Endometrial microvascular endothelial cells (primary cell): ENCODE data around the gene METTL13. TPM values are rescaled to one million over a fixed set of nuclear protein-coding genes. Genes with fewer than 3 reads are reported as not detected.

Source experiments
- in situ Hi-C: cut with HindIII; loops from 2 replicates; pipeline ENCODE4 v1.10.0; 2017; ENCODE audit warnings: low sequenced_read_pairs, low pct_unique_long_range_greater_than_20kb; ENCODE audit errors: inconsistent ontology term
- total RNA-seq: library from RNA; depleted of rRNA; stranded (reverse); fragments of >200 nt; gene quantifications from one replicate; pipeline ENCODE4 v1.2.3, GENCODE V29; 2015; ENCODE audit errors: inconsistent ontology term

Gene METTL13
- 33.1 TPM for total RNA-seq

GRCh38 chr1:171781176-171781875 is at the start of gene METTL13:
Gene METTL13 (plus strand): TSS chr1:171781660. CDS start chr1:171781968, 308 bp downstream.
- in situ Hi-C loops = no loop called here

DNA sequence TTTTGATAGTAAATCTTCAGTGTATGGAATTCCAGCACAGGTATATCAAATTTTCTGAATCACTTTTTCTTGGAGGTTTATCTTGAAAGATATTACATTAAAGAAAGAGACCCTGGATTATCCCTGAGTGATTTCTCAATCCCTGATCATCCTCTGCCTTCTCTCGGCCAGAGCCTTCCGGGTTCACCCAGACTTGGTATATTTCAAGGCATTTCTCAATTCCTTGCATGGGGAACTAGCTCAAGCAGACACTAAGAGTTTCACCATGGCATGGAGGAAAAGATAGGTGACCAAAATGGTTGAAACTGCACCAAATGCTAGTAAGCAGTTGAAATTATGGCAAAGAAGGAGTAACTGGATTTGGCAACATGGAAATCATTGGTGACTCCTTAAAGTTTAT is 45.3 kb upstream of the METTL13 start:
- in situ Hi-C loops = no loop called here

DNA sequence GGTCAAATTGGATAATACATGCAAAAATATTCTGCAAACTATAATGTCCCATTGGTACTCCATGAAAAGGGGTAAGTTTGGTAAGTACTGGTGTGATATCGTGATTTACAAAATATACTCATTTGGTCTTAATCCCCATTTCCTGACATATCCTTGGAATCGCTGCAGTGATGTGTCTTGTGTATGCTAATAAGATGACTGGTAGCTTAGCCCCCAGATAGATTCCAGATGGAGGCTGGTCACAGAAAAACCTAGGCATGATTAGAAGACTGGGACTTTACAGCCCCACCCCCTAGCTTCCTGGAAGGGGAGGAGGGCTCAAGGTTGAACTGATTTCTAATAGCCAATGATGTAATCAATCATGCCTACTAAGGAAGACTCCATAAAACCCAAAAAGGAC is 42.5 kb upstream of the METTL13 start:
- in situ Hi-C loops = no loop called here

DNA sequence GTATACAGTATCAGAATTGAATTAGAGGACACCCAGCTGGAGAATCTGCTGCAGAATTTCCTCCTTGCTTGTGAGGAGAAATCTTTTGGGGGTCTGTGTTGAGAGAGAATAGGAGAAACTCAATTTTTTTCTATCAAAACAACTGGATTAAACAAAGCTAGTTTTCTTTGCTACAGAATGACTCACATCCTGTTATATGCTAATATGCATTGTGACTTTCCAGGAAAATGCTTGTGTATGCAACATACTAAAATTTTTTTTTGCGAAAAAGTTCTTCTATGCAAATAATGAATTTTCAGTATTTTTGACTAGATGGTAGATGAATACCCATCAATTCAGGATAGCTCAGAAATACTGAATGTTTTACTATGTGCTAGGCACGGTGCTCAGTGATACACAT is 41.8 kb upstream of the METTL13 start:
- in situ Hi-C loops = no loop called here

DNA sequence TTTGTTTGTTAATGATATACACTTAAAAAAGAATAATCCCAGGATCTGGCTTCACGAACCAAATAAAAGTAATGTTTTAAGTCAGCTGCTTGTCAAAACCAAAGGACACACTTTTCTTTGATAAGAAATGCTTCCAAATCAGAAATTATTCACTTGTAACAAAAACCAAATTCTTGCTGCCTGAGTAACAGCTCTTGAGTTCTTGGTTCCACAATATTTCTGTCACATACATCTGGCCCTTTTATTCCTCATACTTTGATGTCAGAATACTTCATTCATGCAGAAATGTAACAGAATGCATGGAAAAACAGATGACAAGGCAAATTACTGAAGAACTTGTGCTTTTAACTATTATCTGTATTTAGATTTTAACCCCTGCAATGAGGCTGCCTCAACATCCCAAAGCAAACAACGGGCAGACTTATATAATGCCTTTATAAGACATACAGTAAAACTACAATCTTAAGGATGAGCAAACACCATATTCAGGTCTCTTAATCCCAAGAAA is 41.0 kb upstream of the METTL13 start:
- in situ Hi-C loops = no loop called here

GRCh38 chr1:171740987-171741871 is 40.2 kb upstream of the METTL13 start:
- in situ Hi-C loops = no loop called here

GRCh38 chr1:171741872-171742576 is 39.4 kb upstream of the METTL13 start, which contains the start of gene VAMP4:
Gene VAMP4 (minus strand): TSS chr1:171742065. CDS start chr1:171738414, 3,651 bp downstream.
- in situ Hi-C loops = no loop called here

GRCh38 chr1:171742577-171742922 is 38.9 kb upstream of the METTL13 start:
- in situ Hi-C loops = no loop called here

DNA sequence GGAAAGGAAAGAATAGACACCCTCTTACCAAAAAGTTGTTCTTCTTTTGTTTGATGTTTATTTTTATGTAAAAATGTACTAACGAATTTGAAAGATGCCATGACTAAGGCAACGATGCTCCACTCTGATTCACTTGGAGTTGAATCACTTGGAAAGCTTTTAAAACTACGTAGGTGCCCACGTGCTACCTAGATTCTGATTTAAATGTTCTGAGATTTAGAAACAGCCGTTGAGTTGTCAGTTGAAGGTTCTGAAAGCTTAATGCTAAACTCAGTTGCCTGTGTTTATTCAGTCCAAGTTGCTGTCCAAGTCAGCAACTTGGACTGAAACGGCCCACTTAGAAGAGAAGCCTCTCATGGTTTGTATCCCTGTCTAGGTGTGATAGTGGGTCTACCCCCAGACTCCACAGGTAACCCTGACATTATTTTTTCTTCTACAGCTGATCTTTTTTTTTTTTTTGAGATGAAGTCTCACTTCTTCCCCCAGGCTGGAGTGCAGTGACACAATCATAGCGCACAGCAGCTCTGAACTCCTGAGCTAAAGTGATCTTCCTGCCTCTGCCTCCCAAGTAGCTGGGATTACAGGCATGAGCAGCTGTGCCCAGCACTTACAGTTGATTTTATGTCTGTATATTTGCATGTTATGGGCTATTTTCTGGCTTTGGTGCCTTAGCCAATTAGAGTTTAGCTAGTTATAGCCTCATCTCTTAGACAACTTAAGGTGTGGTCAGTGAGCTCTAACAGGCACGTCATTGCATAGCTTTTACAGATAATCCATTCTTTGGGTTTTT is 38.2 kb upstream of the METTL13 start:
- in situ Hi-C loops = no loop called here

GRCh38 chr1:171744986-171745385 is 36.5 kb upstream of the METTL13 start:
- in situ Hi-C loops = no loop called here

GRCh38 chr1:171748651-171749050 is 32.8 kb upstream of the METTL13 start:
- in situ Hi-C loops = no loop called here

- in situ Hi-C loops = no loop called here
Measured at GRCh38 chr1:171751221-171751620, 30.2 kb upstream of the METTL13 start.

DNA sequence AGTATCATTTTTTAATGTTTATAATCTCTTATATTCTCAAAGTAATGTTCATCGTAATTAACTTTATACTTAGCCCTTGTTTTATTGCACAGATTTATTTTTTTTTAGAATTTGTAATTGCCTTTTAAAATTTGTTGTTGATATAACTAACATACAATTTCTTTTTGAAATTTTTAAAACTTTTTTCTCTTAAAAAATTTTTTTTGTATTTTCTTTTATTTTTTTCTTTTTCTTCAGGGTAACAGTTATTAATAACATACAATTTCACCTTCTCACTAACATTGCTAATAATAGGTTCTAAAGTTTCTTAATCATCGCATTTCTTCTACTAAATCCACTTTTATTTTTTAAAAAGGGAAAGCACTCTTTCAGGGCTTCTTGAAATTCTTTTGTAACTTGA is 28.3 kb upstream of the METTL13 start:
- in situ Hi-C loops = no loop called here

GRCh38 chr1:171753685-171754352 is 27.6 kb upstream of the METTL13 start:
- in situ Hi-C loops = no loop called here

GRCh38 chr1:171754353-171754705 is 27.1 kb upstream of the METTL13 start:
- in situ Hi-C loops = no loop called here

GRCh38 chr1:171754971-171755370 is 26.5 kb upstream of the METTL13 start:
- in situ Hi-C loops = no loop called here

DNA sequence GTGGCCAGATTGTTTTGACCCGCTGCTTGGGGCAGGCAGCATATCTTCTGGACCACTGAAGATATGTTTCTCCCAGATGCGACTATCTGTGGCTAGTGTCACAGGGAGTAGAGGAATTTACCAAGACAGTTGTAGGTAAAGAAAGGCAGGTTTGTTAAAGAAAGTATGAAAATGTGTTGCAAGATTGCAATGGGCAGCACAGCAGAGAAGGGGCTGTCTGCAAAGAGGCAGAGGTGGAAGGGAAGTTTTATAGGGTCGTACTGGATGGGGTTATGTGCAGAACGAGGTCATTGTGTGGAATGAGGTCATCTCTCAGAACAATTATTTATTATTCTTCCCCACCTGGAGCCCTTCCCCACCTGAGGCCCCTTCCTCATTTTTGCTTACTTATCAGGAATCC is 24.6 kb upstream of the METTL13 start:
- in situ Hi-C loops = no loop called here

- in situ Hi-C loops = no loop called here
Measured at GRCh38 chr1:171758011-171758410, 23.4 kb upstream of the METTL13 start.
